ENCODE data around the gene SLC38A10. TPM values are rescaled to one million over a fixed set of nuclear protein-coding genes. Genes with fewer than 3 reads are reported as not detected.

Gene SLC38A10
- total and polyA plus RNA-seq, 10 of the 15 experiments (the other 5 are each of a cell fraction or from before 2014, with no cell fraction given) = 0.52 to 67.9 (median 22.1) TPM

DNA sequence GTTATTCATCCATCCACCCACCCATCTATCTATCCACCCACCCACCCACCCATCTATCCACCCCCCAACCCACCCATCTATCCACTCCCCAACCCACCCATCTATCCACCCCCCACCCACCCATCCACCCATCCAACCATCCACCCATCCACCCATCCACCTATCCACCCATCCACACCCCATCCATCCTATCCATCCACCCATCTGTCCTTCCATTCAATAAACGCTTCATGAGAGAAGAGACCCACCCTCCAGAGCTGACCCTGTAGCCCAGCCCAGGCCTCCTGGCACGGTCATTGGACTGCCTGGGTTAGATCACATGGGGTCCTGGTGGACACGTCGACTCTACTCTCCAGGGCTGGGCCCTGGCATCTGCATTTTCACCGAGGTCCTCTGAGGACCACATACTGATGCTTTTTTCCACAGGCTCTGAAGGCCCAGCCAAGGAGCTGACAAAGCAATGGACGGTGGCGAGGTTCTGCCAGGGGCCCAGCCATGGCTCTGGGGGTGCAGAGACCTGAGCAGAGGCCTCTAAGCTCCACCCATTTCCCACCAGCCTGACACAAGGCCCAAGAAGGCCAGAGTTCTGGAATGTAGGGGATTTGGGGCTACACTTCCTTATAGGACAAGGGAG lies 41.3 kb upstream of the SLC38A10 start:
- Histone ChIP-seq H3K4me1 (ENCODE audit: control insufficient read depth, insufficient read depth, low read length) (no peaks in the 10 kb centered on the region), H3K27me3 (replicated peaks in 1 of 2; ENCODE audit: control insufficient read depth in 2 of 2, insufficient read depth in 2 of 2, low read length in 1 of 2) (peaks cover 1 to 2% of the 10 kb centered on the region in 2 experiments; a peak in 2 of 4 replicates), H3K4me3 (no peak overlapping the region), H3K9me3 (replicated peaks; ENCODE audit: control insufficient read depth, insufficient read depth, low read length) (no peaks in the 10 kb centered on the region), H2AFZ (ENCODE audit: control insufficient read depth, low read depth, low read length) (no peak overlapping the region), H3K9ac (ENCODE audit: control insufficient read depth, insufficient read depth, low read length) (no peak overlapping the region), H4K20me1 (ENCODE audit: control insufficient read depth, insufficient read depth) (no peaks in the 10 kb centered on the region), H3K36me3 (ENCODE audit: control insufficient read depth in 2 of 2, insufficient read depth in 2 of 2, low read length in 1 of 2) (no peaks in the 10 kb centered on the region), H3K27ac (ENCODE audit: control insufficient read depth, insufficient read depth) (no peak overlapping the region), H3K79me2 (ENCODE audit: control insufficient read depth, insufficient read depth, low read length) (no peaks in the 10 kb centered on the region), H3K4me2 (ENCODE audit: control insufficient read depth, insufficient read depth) (no peak overlapping the region)
- ChIA-PET SMC1A (ENCODE audit: uncharacterized antibody, unreplicated experiment) (no interaction called here), CTCF (no interaction called here), POLR2A (no interaction called here), RAD21 (ENCODE audit: unreplicated experiment) (no interaction called here)
- intact Hi-C loops (cut with micrococcal nuclease; ENCODE audit: unreplicated experiment) = no loop called here
- WGBS (ENCODE audit: insufficient coverage, insufficient replicate concordance, low lambda C conversion rate, missing lambda C conversion rate) = 39% methylated on average over 7 of the region's 7 CpGs
- no peak for DNase-seq (ENCODE audit: low read depth, low spot score)
- in situ Hi-C loops (cut with MboI) = no loop called here
- TF ChIP-seq DPF2 (IDR thresholded peaks at IDR 0.05) = no peak
- no peak for TF ChIP-seq YBX1 (IDR thresholded peaks at IDR 0.05)
- TF ChIP-seq CHD4 (IDR thresholded peaks at IDR 0.05) = no peak
- TF ChIP-seq SRF (IDR thresholded peaks at IDR 0.05; ENCODE audit: low read depth in 2 of 2, low read length in 2 of 2) = no peak
- TF ChIP-seq CREM (IDR thresholded peaks at IDR 0.05; ENCODE audit: low read depth) = no peak
- no peak for TF ChIP-seq SPI1 (IDR thresholded peaks at IDR 0.05; ENCODE audit: borderline replicate concordance, insufficient read depth, low read depth, low read length)
- no peak for TF ChIP-seq TCF12 (IDR thresholded peaks at IDR 0.05; ENCODE audit: low read depth, low read length)
- no peak for TF ChIP-seq TARDBP (IDR thresholded peaks at IDR 0.05; ENCODE audit: borderline replicate concordance)
- no peak for TF ChIP-seq SIX5 (IDR thresholded peaks at IDR 0.05; ENCODE audit: low read depth, low read length, severe bottlenecking)
- no peak for TF ChIP-seq SIN3A (IDR thresholded peaks at IDR 0.05; ENCODE audit: low read depth, low read length)
- no peak for TF ChIP-seq HDGF (IDR thresholded peaks at IDR 0.05)
- TF ChIP-seq NKRF (conservative IDR thresholded peaks at IDR 0.05) = no peak
- TF ChIP-seq POLR2AphosphoS2 (IDR thresholded peaks at IDR 0.05; ENCODE audit: low read depth, low read length) = no peak
- no peak for FAIRE-seq
- no peak for ATAC-seq
- no TSS peak for BruUV-seq (replicated peaks)
